ENCODE data around the gene CDH24. TPM values are rescaled to one million over a fixed set of nuclear protein-coding genes. Genes with fewer than 3 reads are reported as not detected.

The CDH24 gene
- total and polyA plus RNA-seq, 2 of the 13 experiments (the other 11 are each of a cell fraction or from before 2014, with no cell fraction given): 0.69 to 0.99 TPM

DNA sequence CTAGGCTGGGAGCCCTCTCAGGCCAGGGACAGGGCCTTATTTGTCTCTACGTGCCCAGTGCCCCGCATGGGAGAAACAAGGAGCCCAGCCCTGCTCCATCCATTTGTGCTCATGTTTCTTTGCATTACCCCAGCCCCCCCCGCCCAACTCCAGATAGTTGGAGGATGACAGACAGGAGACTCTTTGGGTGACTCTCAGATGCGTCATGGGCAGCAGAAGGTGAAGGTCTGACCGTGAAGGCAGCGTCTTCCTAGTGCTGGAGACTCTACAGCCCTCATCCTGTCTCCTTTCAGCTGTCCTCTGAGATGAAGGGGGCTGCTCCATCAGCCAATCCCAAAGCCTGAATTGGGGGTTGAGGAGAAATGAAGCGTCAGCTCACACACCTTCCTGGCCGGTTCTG is 15.6 kb downstream of the CDH24 start:
- no peak for DNase-seq (ENCODE audit: low spot score)
- no peak for TF ChIP-seq ZBTB8A (CRISPR knock-in tag; IDR thresholded peaks at IDR 0.05; ENCODE audit: borderline replicate concordance, low read depth)
- TF ChIP-seq, protein P1, sequence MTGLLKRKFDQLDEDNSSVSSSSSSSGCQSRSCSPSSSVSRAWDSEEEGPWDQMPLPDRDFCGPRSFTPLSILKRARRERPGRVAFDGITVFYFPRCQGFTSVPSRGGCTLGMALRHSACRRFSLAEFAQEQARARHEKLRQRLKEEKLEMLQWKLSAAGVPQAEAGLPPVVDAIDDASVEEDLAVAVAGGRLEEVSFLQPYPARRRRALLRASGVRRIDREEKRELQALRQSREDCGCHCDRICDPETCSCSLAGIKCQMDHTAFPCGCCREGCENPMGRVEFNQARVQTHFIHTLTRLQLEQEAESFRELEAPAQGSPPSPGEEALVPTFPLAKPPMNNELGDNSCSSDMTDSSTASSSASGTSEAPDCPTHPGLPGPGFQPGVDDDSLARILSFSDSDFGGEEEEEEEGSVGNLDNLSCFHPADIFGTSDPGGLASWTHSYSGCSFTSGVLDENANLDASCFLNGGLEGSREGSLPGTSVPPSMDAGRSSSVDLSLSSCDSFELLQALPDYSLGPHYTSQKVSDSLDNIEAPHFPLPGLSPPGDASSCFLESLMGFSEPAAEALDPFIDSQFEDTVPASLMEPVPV (CRISPR knock-in tag; IDR thresholded peaks at IDR 0.05): 0 out of 2 replicates have a peak, but pooled peaks have one; percentile 7
- no peak for TF ChIP-seq FOSL2 (CRISPR knock-in tag; IDR thresholded peaks at IDR 0.05)
- TF ChIP-seq TBL1XR1 (IDR thresholded peaks at IDR 0.05; ENCODE audit: borderline replicate concordance, low read length, partially characterized antibody): no peak
- TF ChIP-seq DR1 (CRISPR knock-in tag; IDR thresholded peaks at IDR 0.05): no peak
- TF ChIP-seq, protein P2, sequence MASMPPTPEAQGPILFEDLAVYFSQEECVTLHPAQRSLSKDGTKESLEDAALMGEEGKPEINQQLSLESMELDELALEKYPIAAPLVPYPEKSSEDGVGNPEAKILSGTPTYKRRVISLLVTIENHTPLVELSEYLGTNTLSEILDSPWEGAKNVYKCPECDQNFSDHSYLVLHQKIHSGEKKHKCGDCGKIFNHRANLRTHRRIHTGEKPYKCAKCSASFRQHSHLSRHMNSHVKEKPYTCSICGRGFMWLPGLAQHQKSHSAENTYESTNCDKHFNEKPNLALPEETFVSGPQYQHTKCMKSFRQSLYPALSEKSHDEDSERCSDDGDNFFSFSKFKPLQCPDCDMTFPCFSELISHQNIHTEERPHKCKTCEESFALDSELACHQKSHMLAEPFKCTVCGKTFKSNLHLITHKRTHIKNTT (CRISPR knock-in tag; IDR thresholded peaks at IDR 0.05): no peak
- TF ChIP-seq MXI1 (IDR thresholded peaks at IDR 0.05; ENCODE audit: borderline replicate concordance, low read depth, low read length): no peak
- 0 out of 2 replicates have a peak, but pooled peaks have one; percentile 60 for TF ChIP-seq PAX8 (CRISPR knock-in tag; IDR thresholded peaks at IDR 0.05; ENCODE audit: borderline replicate concordance)
- TF ChIP-seq, protein P3, sequence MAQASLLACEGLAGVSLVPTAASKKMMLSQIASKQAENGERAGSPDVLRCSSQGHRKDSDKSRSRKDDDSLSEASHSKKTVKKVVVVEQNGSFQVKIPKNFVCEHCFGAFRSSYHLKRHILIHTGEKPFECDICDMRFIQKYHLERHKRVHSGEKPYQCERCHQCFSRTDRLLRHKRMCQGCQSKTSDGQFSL (CRISPR knock-in tag; IDR thresholded peaks at IDR 0.05): no peak
- no peak for TF ChIP-seq ZNF546 (CRISPR knock-in tag; conservative IDR thresholded peaks at IDR 0.05)
- FAIRE-seq: no peak
- peaks cover 23% of the 10 kb centered on the region for H3K4me1 ChIP-seq (ENCODE audit: insufficient read depth, low read length)
- in situ Hi-C loops (cut with HindIII; ENCODE audit: extremely low pct_ligation_motif_present, low pct_unique_long_range_greater_than_20kb): no loop called here
- POLR2A ChIA-PET: interaction anchor here (0.6 to 1.6 kb wide), 3 partner anchors 14 to 34 kb away, joined by 3 to 4 read pairs (median 3); no protein-coding TSS in a partner anchor
- no peak overlapping the region for H2AFZ ChIP-seq (ENCODE audit: low read length)
- peaks cover 16 to 35% of the 10 kb centered on the region in 2 experiments for H3K27me3 ChIP-seq (ENCODE audit: control insufficient read depth in 1 of 2, insufficient read depth in 2 of 2, low read length in 2 of 2)
- no peak overlapping the region for H3K4me2 ChIP-seq (ENCODE audit: low read depth, low read length)
- H3K4me3 ChIP-seq (replicated peaks in 1 of 3; ENCODE audit: insufficient read depth in 1 of 3, low read depth in 2 of 3, low read length in 3 of 3): no peak overlapping the region
- H4K20me1 ChIP-seq (ENCODE audit: insufficient read depth, low read length): no peaks in the 10 kb centered on the region
- CTCF ChIA-PET (ENCODE audit: low intra/inter-chr PET ratio, low total read pairs): no interaction called here
- intact Hi-C loops (cut with micrococcal nuclease; ENCODE audit: unreplicated experiment): no loop called here
- no peaks in the 10 kb centered on the region for H3K9me3 ChIP-seq (ENCODE audit: low read length)
- no peak overlapping the region for H3K27ac ChIP-seq (ENCODE audit: extremely low read length, insufficient read depth, low read length)
- H3K79me2 ChIP-seq (ENCODE audit: insufficient read depth, low read length): no peaks in the 10 kb centered on the region
- no peaks in the 10 kb centered on the region for H3K36me3 ChIP-seq (replicated peaks in 1 of 2; ENCODE audit: control insufficient read depth in 1 of 2, insufficient read depth in 2 of 2, low read length in 2 of 2)
- WGBS (ENCODE audit: low lambda C conversion rate): 43% methylated on average over 8 of the region's 8 CpGs
- BruUV-seq (replicated peaks): no TSS peak
- no peak for ATAC-seq
- no peak overlapping the region for H3K9ac ChIP-seq (ENCODE audit: insufficient read depth, low read depth, low read length)
